HG03097 (cell line): ENCODE data around the gene DDOST.
"Not testable (repeated sequence)": the region's sequence is repeated elsewhere in the genome, so short reads cannot be mapped to it uniquely, and the experiment has no call there.

Experiments
- ATAC-seq: cut with Tn5 transposase; IDR thresholded peaks from one replicate; pipeline ENCODE4 v1.9.1; 2021; ENCODE audit not compliant: unreplicated experiment, low FRiP score

The DDOST gene

DNA sequence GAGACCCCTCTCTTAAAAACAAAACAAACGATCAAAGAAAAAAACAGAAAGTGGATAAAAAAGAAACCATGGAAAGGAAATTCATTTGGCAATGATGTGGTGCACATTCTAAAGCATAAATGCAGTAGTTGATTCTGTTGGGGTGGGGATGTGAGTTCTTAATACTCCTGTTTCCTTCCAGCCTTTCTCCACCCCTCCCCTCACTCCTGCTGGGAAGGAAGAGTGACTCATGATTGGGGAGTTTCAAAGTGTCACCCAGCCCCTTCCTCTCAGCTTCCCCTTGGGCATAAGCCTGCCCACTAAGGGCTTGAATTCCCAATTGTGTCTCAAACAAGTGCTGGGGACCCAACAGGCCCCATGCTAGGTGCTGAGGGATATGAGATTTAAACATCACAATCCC is 34.6 kb downstream of the DDOST start:
- no peak for ATAC-seq

DNA sequence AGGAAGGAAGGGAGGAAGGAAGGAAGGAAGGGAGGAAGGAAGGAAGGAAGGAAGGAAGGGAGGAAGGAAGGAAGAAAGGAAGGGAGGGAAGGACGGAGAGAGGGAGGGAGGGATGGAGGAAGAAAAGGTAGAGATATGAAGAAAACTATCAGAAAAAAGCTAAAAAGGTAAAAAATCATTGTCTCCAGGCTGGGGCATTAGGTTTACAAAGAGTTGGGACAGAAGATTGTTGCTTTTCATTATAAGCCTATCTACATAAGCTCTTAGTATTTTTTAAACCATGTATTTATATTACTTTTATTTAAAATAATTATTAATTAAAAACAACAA is 35.1 kb downstream of the DDOST start:
- ATAC-seq: no peak

DNA sequence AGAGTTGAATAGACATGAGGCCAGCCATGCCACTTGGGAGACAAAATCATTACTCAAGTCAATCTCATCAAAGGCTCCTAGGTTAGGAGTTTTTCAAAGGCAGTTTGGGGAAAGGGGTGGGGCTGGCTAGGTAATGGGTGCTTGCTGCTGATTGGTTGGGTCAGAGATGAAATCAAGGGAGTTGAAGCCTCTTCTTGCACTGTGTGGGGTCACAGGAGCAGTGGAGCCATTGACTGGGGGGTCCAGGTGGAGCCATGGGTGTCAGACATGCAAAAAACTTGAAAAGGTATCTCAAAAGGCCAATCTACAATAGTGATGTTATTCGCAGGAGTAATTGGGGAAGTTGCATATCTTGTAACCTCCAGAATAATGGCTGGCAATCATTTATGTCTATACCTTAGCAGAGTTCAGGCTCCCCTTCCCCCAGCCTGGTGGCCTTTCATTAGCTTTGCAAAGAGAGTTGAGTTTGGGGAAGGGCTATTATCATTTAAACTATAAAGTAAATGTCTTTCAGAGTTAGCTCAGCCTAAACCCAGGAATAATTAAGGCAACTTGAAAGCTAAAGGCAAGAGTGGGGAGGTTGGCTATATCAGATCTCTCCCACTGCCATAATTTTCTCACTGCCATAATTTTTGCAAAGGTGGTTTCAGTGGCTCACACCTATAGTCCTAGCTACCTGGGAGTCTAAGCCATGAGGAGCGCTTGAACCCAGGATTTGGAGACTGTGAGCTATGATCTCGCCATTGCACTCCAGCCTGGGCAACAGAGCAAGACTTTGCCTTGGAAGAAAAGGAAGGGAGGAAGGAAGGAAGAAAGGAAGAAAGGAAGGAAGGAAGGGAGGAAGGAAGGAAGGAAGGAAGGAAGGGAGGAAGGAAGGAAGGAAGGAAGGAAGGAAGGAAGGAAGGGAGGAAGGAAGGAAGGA is 35.7 kb downstream of the DDOST start:
- no peak for ATAC-seq

DNA sequence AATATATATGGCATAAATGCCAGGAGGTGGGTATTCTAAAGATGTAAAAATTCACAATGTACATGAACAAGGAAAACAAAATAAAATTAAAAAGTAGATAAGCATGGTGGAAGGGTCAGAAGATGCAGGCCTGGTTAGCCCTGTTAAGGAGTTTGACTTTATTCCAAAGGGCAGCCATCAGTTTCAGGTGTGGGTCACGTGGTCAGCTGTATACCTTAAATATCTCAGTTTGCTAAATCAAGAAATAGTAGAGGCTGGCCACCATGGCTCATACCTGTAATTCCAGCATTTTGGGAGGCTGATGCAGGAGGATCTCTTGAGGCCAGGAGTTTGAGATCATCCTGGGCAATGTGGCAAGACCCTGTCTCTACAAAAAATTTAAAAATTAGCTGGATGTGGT is 36.5 kb downstream of the DDOST start:
- ATAC-seq: no peak

DNA sequence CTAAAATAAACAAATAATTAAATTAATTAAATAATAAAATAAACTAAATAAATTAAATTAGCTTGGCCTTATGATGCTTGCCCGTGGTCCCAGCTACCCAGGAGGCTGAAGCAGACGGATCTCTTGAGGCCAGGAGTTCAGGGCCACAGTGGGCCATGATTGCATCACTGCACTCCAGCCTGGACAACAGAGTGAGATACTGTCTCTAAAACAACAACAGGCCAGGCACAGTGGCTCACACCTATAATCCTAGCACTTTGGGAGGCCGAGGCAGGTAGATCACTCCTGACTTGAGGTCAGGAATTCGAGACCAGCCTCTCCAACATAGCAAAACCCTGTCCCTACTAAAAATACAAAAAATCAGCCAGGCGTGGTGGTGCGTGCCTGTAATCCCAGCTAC is 40.2 kb downstream of the DDOST start:
- no peak for ATAC-seq

DNA sequence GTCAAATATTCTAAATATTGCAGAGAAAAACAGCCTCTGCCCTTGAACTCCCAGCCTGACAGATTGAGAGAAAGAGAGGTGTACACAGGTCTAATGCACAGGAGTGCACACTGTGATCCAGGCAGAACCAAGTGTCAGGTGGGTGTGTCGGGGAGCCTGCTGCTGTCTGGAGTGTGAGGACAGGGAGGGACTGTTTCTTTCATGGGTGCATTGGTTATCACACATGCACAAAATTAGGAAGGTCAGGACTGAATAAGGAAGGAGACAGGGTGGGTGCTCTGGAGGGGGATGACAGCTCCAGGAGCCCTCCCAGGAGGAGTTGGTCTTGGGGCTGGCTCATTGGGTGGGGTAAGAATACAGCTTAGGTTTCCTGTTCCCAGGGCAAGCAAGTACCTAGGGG is 41.2 kb downstream of the DDOST start:
- ATAC-seq: no peak

DNA sequence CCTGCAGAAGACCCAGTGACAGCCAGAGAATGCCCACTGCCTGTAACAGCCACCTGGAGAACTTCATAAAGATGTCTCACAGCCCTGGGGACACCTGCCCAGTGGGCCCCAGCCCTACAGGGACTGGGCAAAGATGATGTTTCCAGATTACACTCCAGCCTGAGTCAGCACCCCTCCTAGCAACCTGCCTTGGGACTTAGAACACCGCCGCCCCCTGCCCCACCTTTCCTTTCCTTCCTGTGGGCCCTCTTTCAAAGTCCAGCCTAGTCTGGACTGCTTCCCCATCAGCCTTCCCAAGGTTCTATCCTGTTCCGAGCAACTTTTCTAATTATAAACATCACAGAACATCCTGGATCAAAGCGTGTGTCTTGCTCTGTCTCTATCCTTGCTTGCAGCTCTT is 42.6 kb downstream of the DDOST start:
- no peak for ATAC-seq

DNA sequence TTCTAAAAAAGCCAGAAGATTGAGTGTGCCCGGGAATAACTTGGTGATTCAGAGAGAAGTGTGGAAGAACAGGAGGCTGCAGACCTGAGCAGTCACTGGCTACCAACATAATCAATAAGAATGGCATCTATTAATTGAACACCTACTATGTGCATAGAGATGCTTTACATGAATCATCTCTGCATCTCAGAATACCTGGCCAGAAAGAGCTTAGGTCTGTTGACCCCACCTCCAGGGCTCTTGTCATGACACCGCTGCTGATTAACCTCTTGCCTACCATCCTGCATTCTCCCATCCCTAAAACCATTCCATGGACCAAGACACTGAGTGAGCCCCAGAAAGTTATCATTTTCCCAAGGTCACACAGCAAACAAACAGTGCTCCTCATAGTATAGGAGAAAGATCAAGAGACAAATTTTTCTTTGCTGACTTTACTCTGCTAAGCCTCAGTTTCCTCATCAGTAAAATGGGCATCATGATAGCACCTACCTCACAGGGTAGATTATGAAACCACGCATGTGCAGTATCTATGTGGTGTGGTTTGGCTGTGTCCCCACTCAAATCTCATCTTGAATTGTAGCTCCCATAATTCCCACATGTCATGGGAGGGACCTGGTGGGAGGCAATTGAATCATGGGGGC is 44.2 kb downstream of the DDOST start:
- no peak for ATAC-seq

DNA sequence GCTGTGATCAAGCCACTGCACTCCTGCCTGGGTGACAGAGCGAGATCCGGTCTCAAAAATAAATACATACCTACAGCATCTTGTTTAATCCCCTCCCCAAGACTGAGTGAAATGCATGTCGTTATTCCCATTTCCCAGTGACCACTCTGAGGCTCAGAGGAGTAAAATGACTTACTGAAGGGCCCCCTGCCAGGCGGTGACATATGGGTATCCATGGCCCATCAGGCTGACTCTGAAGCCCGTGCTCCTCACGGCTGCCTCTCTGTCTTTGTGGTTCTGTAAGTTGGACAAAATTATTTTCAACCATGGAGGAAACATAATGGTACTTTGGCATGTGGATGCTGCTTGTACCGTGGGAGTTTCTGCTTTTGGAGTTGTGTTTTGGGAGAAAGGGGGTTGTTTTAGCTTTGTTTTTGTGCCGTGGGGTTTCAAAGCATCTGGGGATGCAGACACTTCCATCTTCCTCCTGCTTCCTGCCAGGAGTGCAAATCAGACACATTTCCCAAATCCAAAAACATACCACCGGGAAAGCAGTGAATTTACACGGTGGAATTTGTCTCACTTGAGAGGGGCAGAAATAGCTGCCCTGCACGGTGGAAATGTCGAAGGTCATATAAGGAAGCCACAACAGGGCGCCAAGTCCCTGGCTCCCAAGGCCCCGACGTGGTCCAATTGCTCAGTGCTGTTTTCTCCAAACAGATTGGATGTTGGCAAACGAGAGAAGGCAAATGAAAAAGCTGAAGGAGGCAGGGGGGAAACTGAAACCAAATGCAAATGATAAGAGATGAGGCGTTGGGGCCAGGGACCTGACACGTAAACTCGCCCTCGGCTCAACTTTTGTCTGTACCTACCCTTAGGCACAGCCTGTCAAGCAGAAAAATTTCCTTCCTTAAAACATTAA is 45.0 kb downstream of the DDOST start:
- ATAC-seq: no peak

DNA sequence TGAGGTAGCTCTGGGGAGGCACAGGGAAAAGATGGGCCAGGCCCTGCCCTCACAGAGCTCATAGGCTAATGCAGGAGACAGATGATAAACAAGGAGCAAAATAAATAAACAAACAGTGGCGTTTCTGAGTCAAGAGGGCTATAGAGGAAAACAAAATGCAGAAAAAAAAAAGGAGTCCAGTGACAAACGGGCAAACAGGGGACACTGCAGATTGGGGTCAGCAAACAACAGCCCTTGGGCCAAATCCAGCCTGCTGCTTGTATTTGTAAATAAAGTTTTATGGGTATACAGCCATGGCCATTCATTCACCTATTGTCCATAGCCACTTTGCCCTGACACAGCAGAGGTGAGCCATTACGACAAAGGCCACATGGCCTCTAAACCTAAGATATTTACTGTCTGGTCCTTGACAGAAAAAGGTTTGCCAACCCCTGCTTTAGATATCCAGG is 47.0 kb downstream of the DDOST start:
- no peak for ATAC-seq

DNA sequence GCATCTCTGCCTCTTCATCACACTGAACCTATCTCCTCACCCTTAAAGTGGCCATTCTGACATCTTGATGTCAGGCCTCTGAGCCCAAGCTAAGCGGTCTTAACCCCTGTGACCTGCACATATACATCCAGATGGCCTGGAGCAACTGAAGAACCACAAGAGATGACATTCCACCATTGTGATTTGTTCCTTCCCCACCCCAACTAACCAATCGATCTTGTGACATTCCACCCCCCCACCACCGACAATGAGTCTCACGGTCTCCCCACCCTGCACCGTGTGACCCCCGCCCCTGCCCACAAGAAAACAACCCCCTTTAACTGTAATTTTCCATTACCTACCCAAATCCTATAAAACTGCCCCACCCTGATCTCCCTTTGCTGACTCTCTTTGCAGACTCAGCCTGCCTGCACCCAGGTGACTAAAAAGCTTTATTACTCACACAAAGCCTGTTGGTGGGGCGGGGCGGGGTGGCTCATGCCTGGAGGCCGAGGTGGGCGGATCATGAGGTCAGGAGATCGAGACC is 48.9 kb downstream of the DDOST start:
- no peak for ATAC-seq

DNA sequence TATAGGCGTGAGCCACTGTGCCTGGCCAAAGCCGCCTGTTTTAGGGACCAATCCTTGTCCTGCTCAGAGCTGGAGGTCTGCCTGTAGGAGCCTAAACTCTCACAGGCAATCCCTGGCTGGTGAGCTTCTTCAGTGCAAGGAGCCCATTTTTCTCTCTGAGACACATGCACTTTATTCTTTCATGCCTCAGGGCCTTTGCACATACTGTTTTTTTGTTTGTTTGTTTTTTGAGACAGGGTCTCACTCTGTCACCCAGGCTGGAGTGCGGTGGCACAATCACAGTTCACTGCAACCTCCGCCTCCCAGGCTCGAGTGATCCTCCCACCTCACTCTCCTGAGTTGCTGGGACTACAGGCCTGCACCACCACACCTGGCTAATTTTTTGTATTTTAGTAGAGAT is 49.5 kb downstream of the DDOST start:
- ATAC-seq: no peak

DNA sequence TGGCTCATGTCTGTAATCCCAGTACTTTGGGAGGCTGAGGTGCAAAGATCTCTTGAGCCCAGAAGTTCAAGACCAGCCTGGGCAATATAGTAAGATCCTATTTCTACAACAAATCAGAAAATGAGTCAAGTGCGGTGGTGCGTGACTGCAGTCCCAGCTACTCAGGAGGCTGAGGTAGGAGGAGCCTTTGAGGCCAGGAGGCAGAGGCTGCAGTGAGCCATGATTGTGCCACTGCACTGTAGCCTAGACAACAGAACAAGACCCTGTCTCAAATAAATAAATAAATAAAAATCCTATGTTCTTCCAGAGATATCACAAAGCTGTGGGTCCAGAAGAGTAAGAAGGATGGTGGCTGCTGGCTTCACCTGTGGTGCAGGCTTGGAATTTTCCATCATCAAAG is 50.2 kb downstream of the DDOST start:
- no peak for ATAC-seq

DNA sequence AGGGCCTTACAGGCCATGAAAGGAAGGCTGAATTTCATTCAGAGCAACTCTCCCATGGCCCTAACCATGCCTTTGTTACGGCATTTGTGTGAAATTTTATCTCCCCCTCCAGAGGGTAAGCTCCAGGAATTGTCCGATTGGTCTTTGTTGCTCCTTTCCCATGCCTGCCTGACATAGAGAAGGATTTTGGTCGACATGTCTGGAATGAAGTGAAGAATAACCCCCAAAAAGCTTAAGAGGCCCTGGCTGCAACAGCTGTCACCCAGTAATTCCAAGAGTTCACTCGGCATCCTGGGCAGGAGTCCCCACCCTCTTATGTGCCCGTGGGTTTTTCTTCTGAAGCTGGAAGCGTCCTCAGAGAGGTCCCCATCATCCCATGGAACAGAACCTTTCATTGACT is 51.6 kb downstream of the DDOST start:
- ATAC-seq: no peak

DNA sequence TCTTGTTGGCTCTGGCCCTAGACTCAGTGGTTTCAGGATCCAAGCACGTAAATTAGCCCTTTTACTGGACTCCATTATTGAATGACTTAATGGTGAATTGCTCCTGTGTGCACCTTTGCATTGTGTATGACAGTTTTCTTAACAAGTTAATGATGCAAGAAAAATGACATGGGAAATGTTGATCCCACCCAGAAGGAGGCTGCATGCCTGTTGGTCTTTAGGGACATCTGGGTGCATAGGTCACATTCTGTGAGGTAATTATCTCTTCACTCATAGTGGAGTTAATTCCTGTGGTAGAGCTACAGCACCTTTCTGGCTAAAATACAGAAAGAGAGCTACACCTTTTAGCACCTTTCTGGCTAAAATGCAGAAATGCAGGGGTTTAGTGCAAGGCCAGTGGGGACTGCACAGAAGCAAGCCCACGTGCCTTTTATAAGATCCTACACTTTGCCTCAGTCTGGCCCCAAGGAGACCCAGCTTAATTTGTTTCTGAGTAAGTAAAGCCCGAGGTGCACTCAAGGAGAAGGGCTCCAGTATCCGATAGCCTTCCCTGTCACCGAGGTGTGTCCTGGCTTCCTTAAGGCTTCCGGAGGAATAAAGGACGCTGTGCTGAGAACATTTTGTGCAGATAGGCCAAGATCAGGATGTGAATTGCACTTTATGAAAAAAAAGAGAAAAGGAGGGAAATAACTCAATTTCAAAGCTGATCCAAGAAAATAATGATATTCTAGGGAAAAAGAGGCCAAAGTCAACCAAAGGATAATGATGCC is 54.2 kb downstream of the DDOST start:
- ATAC-seq: not testable (repeated sequence)

DNA sequence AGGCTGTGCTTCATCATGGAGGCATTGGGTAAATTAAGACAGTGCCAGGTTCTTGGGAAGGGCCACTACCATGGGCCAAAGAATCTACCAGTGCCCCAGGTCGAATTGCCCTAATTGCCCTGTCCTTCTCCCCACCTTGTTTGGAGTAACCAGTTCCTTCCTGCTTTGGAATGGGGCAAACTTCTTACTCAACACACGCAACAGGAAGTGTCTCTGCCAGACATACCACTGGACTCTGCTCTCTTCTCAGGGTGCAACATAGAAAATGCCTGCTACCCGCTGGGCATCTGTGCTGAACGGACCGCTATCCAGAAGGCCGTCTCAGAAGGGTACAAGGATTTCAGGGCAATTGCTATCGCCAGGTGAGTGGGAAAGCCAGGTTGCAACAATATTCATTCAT is 56.5 kb downstream of the DDOST start:
- no peak for ATAC-seq

DNA sequence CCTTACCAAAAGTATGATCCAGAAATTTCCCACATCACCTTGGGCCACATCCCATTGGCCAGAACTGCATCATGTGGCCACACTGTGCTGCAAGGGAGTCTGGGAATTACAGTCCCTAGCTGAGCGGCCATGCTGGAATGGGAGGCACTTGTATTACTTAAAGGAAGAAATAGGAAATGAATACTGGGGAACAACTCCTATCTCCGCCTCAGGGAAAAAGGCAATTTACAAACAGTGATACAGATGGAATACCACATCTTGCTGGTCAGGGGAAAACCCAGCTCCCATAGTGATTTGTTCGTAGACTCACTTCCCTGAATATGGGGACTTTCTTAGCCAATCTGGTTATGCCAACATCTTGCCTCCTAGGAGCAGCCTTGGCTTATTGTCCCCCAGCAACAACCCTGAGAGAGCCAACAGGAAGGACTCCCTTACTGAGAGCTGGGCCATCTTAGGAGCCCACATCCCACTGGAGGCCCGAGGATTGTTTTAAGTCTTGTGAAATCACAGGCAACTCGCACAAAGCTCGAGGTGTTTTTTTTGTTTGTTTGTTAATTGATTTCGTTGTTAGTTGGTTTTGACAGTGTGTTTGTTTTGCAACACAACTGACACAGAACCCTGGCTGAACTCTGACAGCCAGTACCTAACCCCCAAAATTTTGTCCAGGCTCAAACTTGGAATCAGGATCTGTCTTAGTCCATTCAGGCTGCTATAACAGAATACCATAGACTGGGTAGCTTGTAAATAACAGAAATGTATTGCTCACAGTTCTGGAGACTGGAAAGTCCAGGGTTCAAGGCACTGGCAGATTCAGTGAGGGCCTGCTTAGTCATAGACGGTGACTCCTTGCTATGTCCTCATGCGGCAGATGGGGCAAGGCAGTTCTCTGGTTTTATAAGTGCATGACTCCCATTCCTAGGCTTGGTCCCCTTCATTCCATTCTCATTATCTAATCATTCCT is 57.4 kb downstream of the DDOST start:
- ATAC-seq: no peak

DNA sequence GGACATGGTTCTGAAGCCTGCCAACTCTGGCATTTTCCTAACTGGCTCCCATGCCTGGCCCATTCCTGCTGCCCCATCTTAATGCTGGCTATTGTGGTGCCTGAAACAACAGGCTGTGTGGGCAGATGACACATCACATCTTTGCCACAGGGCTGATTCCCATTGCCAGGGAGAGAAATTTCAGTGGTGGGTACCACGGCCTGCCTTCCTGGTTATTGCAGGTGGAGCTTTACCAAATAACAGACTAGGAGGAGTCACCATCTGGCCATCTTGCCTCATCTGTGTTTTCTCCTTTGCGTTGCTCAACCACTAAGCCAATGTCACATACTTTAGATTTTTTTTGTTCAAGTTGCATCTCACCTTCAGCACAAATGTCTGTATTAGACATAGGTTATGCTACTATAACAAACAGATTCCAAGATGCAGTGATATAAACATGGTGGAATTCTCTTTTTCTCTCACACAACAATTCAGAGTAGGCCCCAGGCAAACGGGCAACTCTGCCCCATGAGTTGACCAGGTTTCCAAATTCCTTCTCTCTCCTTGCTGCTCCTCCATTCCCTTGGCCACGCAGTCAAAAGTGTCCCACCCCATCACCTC is 58.2 kb downstream of the DDOST start:
- no peak for ATAC-seq
